GM13977 (cell line): ENCODE data around the gene KRTAP4-1.
"Not testable (repeated sequence)": the region's sequence is repeated elsewhere in the genome, so short reads cannot be mapped to it uniquely, and the experiment has no call there.

Experiments
- DNase-seq: peaks from one replicate; pipeline ENCODE4 v3.0.0; 2012; ENCODE audit warnings: low spot score
- CTCF ChIP-seq: IDR thresholded peaks from 2 replicates; pipeline ENCODE4 v1.5.1; 2012; ENCODE audit warnings: mild to moderate bottlenecking, control low read depth; ENCODE audit not compliant: insufficient read depth; ENCODE audit errors: extremely low read depth, missing control alignments
- in situ Hi-C: fragments of 300-500 bp; cut with MboI; formaldehyde crosslinking; loops from one replicate; pipeline ENCODE4 v1.12.0; 2022; ENCODE audit warnings: low sequenced_read_pairs, low pct_unique_long_range_greater_than_20kb, mixed read lengths, inconsistent platforms; ENCODE audit not compliant: unreplicated experiment

The KRTAP4-1 gene

GRCh38 chr17:41141361-41141760 is 43.4 kb downstream of the KRTAP4-1 start:
- no peak for TF ChIP-seq CTCF
- no peak for DNase-seq

GRCh38 chr17:41140360-41141131 is 44.2 kb downstream of the KRTAP4-1 start, which contains the start of gene KRTAP4-6:
Gene KRTAP4-6, minus strand, starts transcription at chr17:41140544. Its CDS starts 57 bp downstream, at chr17:41140487.
- TF ChIP-seq CTCF, result no peak
- no peak for DNase-seq
- in situ Hi-C loops, result no loop called here

More at GRCh38 chr17:41141361-41141760, 43.4 kb downstream of the KRTAP4-1 start:
- in situ Hi-C loops, result no loop called here

- DNase-seq, in situ Hi-C loops: not testable (repeated sequence)
Observed at GRCh38 chr17:41139865-41140264, 44.8 kb downstream of the KRTAP4-1 start.
